Right forelimb (tissue), 1 donor: ENCODE data around the gene CAPN12.
A peak's percentile ranks its signal among the peaks of the same experiment; 100 is the strongest.

ENCODE experiments used
- DNase-seq: peaks from one replicate; pipeline ENCODE4 v3.0.0-alpha.2; 2018

CAPN12 gene

DNA sequence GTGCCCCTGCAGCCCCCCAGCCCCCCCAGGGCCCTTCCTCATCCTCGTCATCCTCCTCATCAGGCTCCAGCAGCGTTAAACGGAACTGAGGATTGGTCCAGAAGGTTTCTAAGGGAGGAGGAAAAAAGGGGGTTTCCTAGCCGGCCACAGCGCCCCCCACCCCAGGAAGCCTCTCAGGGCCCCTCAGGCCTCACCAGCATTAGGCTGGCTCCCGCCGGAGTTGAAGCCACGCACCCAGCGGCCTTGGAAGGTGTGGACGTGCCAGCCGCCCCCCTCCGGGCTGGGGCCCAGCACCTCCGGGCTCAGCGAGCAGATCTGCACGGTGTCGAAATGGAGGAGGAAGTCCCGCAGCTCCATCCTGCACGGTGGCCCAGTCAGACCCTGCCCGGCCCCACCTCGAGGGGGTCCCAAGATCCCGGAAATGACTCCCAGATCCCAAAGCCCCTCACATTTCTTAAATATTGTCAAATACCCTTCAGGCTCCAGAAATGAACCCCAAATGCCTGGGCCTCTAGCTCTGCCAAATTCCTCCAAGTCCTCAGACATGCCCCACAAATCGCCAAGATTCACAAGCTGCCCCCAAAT is 6.9 kb downstream of the CAPN12 start:
- DNase-seq, result peak; percentile 40

DNA sequence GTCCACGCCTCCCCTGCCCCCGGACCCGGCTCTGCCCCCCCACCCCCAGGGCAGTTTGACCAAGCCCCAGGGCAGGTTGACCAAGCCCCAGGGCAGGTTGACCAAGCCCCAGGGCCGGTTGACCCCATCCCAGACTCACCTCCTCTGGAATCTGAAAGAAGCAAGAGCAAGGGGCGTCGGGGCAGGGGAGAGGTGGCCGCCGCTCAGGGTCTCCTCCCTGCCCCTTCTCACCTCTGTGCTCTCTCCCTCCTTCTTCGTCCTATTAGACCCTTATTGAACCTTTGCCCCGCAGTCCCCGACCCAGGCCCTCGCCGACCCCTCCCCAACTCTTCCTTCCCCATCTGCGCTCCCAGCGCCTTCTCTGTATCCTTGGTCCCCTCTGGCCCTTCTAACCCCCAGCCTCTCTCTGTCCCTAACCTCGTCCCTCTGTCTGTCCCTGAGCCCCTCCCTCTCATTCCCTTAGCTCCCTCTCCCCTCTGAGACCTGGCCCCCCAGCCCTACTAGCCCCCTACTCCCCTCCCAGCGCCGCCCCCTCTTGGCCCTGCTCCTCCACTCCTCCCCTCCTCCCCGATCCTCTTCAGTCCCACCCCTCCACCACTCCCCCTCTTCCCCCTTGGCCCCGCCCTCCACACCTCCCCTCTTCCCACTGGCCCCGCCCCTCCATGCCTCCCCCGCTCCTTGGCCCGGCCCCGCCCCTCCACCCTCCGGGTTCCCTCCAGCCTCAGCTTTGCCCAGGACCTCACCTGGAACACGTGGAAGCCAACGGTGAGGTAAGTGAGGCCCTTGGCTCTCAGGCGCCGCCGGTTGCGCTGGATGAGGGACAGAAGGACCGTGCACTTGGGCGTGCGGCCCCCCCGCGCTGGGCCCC is 7.6 kb downstream of the CAPN12 start:
- DNase-seq, result peak; percentile 55

DNA sequence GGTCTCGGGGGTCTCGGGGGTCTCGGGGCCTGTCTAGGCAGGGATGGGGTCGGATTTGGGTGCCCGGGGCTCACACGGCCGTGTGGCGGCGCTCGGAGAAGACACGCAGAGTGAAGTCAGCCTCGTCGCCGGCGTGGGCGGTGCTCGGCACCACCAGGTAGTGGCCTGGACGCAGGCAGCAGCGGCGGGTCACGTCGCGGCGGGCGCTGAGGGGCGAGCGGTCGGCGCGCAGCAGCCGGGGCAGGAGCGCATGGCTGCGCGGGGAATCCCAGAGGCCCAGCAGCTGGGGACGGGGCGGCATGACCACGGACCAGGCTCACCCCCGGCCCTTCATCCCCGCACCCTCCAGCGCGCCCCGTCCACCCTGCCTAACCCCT is 8.2 kb downstream of the CAPN12 start:
- peak; percentile 50 for DNase-seq

DNA sequence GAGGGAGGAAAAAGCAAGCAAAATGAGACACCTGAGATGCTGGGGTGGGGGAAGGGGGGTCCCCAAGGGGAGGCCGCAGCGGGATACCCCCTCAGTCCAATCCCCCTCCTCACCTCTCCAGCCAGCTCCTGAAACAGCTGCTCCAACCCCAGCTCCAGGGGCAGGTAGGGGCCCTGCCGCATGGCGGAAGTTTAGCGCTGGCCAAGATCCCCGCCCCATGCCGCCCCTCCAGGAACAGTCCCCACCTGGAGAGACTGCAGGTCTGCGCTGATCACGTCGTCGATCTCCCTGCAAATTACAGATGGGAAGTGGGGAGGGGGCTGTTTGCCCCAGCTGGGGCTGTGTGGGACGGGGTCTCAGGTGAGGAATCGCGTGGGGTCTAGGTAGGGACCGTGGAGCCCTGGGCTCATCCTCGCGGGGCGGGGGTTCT is 9.0 kb downstream of the CAPN12 start:
- peak; percentile 43 for DNase-seq

DNA sequence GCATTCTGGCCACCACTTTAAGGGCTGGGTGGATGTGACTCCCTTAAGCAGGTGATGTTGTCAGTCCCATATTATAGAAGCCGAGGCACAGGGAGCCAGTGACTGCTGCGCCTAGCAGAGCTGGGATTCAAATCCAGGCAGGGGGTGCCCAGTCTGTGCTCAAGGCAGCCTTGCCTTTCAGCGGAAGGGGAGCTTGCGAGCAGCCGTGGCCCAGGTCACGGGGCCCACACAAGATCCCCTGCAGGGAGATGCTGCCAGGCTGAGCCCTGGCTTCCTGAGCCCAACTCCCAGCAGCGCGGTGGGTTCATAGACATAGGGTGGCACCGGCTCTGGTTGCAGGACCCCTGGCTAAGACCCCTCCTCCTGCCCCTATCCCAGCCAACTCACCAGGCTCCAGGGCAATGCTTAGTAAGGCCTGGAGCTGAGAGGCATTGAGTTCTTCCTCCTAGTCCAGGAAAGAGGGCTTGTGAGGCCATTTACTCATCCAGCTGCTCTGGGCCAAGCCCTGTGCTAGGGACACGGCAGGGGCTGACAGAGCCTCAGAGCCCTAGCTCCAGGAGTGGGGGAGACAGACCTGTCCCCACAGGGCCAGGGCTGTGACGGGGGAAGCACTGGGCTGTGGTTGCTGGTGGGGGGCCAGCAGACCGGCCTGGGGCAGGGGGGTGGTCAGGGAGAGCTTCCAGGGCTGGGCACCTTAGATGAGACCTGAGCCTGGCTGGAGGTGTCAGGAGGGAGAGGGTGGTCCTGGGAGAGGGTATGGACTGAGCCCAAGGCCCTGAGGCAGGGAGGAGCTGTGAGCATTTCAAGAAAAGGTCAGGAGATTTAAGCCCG is 9.6 kb downstream of the CAPN12 start:
- peak; percentile 49 for DNase-seq

DNA sequence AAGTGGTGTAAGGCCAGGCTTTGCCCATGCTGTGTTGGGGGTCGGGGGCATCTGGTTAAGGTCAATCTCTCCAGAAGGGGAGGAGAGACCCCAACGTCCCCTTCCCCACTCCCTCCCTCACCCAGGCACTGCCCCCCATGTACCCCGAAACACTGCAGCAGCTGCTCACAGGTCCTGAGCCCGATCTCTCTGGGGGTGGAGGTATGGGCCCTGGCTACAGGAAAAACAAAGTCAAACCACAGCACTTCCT is 10.2 kb downstream of the CAPN12 start:
- no peak for DNase-seq

DNA sequence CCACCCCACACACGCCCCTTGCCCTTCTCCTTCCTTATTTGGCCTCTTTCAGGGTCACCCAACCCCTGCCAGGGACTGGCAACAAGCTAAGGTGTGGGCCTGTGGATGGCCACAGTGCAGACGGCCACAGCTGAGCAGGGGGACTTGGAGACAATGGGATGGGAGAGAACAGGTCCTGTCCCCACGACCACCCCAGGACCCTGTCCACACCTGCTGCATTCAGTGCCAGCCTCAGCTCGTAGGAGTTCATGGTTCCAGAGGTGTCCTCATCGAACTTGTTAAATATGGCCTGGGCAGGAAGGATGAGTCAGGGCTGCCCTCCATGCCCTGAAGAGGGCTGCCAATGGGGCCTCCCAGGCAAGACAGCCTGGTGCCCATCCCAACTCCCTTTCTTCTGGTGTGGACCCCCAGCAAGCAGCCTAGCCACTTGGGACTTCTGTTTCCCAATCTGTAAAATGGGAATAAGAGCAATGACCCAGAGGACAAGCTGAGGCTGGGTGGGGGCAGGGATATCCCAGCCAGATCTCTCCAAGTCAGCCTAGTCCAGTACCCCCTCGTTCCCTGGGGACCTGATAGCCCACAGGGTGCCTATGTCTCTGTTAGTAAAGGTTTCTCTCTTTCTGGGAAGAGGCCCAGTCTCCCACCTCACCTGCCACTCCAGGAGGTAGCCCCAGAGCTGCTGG is 10.6 kb downstream of the CAPN12 start:
- peak; percentile 38 for DNase-seq

DNA sequence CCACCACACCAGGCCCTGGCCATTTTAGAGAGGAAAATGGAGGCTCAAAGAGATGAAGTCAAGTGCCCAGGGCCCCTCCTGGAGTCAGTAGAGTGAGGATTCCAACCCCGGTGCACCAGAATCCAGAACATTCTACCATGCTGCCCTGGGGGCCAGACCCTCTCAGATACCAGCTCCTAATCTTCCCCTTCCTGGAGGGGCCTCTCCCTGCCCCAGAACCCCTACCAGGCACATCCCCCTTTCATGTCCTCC is 11.1 kb downstream of the CAPN12 start:
- no peak for DNase-seq

DNA sequence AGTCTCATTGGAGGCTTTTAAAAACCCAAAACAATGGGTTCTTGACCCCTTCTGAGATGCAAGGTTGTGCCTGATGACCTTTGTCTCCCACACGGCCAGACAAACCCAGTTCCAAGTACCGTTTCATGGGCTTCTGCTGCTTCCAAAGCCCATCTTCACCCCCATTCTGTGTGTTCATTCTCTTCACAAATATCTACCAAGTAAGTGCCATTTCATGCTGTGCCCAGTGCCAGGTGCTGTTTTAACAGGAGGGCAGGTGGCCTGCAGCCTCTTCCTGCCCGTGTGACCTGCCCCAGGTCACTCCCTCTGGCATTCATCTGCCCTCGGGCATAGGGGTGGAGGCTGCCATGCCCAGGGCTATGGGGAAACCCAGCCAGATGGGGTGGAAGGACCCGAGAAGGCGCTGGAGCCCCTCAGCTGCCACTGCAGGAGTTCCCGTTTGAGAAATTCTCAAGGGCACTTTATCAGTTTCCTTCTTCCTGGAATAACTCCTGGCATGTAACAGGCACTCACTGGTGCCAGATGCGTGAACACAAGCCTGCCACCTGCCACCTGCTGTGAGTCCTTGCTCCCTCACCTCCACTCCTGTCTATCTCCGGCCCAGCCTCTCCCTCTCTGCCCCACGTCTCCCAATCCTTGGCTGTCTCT is 12.5 kb downstream of the CAPN12 start:
- DNase-seq, result peak; percentile 38

DNA sequence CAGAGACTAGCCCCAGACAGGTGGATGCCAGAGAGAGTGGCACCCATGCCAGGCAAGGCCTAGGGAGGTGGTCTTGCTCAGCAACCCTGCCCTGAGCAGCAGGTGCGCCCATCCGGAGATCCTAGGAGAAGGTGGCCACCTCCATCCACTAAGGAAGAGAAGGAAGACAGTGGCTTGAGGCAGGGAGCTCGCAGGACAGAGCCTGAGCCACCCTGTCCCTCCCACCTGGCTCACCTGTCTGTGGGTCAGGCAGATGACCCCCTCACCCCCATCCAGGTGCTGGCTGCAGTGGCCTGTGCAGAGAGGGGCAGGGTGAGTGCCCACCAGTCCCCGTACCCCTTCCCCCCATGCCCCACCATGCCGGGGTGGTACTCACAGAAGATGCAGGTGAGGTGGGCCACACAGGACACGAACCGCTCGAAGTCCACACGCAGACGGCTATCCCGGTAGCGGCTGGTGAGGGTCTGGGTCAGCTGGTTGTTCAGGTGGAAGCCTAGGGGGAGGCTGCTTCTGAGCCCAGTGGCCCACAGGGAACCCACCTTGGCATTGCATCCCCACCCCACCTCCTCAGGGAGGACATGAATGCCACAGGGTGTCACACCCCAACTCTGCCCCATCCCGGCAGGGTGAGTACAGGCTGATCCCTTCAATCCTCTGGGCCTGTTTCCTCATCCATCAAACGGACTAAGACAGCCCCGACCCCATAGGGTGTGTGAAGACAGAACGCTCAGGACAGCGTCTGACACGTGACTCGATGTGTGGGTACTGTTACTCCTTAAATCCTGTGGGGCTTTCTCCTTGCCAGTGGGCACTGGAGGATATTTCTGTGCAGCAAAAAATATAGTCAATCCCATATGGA is 13.3 kb downstream of the CAPN12 start:
- DNase-seq, result peak; percentile 37

DNA sequence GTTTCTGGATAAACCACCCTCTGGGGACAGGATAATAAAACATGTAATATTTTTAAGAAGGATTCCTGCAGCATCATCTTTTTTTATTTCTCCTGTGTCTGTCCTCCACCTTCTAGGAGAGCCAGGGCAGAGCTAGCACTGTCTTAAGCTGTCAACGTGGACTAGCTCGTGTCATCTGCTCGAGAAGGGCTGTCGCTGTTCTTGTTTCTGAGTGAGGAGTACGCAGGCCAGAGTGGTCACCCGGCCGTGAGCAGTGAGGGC is 13.9 kb downstream of the CAPN12 start:
- no peak for DNase-seq

DNA sequence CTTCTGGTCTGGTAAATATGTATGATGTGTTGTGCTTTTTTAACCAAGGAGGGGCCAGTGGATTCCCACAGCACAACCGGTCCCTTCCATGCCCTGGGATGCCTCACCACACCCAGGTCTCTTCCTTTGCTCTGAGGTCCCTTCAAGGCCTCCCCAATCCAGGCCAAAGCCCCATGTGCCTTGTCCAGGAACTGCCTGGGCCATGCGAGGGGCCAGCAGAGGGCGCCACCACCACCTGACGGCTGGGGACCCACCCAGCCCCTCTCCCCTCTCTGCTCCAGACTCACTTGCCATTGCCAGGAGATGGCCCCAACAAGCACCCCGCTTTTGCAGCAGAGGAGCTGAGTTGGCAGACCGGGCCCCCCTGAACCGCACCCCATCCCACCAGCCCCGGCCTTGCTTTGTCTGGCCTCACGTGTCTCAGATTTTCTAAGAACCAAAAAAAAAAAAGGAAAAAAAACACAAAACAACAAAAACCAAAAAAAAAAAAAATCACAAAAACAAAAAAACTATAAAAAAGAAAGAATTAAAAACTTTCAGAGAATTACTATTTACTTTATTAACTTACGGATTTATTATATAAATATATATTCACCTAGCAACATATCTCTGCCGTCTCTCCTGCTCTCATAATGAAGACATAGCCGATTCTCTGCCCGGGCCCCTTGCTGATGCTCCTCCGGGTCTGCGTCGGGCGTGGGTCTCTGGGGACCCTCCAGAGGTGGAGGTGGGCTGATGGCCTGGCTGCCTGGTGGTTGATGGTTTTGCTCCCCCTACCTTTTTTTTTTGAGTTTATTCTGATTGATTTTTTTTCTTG is 14.4 kb downstream of the CAPN12 start:
- peak; percentile 82 for DNase-seq

DNA sequence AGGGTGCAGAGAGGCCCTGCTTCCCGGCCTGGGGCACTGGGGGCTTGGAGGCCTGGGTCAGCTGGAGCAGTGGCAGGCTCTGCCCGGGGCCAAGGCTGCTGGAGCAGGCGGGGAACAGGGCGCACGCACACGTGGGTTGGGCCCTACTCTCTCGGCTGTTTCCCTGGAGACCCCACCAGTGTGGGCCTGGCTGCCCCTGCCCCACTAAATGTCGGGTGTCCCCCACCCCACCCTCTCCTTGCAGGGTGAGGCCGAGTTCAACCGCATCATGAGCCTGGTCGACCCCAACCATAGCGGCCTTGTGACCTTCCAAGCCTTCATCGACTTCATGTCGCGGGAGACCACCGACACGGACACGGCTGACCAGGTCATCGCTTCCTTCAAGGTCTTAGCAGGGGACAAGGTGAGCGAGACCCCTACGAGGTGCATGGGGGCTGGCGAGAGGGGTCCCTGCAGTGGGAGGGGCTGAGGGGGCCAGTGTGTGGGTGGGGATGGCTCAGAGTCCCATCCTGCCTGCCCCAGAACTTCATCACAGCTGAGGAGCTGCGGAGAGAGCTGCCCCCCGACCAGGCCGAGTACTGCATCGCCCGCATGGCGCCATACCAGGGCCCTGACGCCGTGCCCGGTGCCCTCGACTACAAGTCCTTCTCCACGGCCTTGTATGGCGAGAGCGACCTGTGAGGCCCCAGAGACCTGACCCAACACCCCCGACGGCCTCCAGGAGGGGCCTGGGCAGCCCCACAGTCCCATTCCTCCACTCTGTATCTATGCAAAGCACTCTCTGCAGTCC is 15.3 kb downstream of the CAPN12 start:
- no peak for DNase-seq

DNA sequence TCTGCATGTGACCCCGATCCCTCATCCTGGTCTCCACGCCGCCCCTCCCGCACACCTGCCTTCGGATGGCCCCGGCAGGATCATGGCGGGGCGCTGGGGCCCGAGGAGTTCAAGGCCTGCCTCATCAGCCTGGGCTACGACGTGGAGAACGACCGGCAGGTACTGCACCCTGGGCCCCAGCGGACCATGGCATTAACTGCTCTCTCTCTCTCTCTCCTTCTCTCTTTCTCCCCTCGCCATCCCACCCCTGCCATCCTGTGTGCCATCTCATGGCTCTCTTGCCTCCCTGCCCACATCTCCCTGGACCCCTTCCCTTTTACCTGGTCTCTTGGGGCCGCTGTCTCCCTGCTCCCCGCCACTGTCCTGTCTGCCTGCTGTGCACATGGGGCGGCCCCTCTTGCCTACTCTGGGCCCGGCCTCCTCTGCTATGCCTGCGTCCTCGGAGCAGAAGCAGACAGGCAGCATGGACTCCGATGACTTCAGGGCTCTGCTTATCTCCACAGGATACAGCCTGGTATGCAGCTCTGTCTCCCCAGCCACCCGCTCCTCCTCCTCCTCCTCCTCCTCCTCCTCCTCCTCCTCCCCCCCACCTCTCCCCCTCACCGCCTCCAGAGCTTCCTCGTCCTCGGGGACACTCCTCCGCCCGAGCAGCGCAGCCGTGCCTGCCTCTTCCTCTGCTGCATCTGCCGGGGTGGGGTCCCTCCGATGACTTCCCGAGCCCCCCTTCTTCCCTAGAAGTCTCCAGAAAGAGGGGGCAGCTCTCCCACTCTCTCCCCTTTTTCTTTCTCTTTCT is 16.2 kb downstream of the CAPN12 start:
- DNase-seq, result no peak

DNA sequence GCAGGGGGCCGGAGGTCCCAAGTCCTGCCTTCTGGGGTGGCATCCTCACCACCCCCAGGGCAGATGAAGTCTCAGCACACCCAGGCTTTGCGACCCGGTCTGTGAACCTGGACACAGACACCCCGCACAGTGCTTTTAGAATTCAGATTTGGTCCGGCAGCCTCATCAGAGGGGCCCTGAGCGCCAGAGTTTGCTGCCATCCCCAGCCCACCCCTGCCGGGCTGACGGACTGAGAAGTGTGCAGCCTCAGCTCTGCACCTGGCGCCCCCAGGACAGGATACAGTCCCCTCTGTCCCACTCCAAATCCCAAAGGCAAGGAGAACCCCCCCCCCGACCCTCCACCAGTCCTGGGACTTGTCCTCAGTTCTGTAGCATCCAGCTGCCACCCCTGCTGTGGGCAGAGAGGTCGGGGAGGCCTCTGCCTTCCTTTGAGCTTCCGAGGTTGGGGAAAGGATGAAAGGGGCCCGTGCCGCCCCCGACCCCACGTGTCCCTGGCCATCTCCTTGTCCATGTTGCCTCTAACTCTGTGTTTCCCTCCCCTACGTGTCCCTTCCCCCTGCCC is 16.9 kb downstream of the CAPN12 start:
- DNase-seq, result no peak

DNA sequence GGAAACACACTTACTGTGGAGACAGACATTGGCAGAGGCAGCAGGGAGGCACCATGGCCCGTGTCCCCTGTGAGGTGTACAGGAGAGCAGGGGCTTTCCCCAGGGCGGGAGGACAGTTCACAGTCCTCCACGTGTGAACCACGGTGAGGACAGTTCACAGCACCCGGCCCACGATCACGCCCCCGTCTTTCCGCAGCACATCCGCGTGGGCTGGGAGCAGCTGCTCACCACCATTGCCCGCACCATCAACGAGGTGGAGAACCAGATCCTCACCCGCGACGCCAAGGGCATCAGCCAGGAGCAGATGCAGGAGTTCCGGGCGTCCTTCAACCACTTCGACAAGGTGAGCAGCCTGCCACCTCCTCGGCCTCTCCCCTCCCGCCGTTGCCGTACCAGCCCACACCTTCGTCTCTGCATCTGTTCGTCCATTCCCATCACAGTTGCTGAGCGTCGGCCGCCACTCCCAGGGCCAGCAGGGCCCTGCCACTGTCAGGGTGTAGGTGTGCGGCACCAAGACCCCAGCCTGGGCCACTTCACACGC is 17.4 kb downstream of the CAPN12 start:
- DNase-seq, result no peak

DNA sequence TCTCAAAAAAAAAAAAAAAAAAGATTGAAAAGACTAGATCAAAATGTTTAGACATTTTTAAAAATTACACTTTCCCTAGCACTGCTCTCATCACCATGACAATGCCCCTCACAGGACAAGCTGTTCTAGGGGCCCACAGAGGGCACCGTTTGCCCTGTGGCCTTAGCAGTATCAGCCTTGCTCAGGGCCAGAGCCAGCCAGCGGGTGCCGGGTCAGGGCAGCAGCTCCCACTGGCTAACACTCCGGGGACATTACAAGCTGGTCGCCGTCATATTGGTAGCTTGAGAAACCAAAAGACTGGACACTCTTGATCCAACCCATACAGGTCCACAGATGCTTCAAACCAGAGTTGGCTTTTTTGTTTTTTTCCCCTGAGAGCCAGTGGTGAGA is 18.0 kb downstream of the CAPN12 start:
- DNase-seq, result no peak

DNA sequence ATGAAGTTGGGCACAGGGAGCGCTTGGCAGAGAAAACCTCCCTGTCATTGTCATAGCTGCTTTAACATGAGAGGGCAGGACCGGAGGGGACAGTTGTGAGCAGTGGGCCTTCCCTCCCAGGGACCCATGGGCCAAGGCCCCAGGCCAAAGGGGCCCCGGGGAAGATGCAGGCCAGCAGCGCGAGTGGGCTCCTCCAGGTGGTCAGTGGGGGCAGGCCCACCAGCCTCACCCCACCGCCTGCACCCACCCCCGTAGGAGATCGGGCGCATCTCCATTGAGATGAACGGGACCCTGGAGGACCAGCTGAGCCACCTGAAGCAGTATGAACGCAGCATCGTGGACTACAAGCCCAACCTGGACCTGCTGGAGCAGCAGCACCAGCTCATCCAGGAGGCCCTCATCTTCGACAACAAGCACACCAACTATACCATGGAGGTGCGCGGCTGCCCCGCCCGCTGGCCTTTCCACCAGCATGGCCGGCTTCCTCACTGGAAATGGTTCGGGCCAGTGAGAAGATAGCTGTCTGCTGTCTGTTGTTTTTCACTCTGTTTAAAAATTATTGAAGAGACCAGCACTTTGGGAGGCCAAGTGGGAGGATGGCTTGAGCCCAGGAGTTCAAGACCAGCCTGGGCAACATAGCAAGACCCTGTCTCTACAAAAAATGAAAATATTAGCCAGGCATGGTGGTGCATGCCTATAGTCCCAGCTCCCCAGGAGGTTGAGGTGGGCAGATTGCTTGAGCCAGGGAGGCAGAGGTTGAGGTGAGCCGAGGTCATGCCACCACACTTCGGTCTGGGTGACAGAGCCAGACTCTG is 18.6 kb downstream of the CAPN12 start:
- DNase-seq, result no peak
